Osteoblast (primary cell): ENCODE data around the gene RFTN1. TPM values are rescaled to one million over a fixed set of nuclear protein-coding genes. Genes with fewer than 3 reads are reported as not detected.

Experiments used
- DNase-seq: peaks from one replicate; pipeline ENCODE4 v3.0.0; 2011; ENCODE audit warnings: low spot score, mixed read lengths; ENCODE audit not compliant: insufficient read length; ENCODE audit errors: missing footprints
- H2AFZ ChIP-seq: 2 replicates; pipeline ENCODE4 v1.6.0; 2011; ENCODE audit warnings: mild to moderate bottlenecking, low read length
- H3K27ac ChIP-seq: 2 replicates; pipeline ENCODE4 v1.5.1; 2011; ENCODE audit warnings: mild to moderate bottlenecking, low read depth, low read length, moderate library complexity
- H3K27me3 ChIP-seq: 2 replicates; pipeline ENCODE4 v1.6.0; 2012; ENCODE audit warnings: mild to moderate bottlenecking, control low read depth, inconsistent platforms, low read length, moderate library complexity; ENCODE audit not compliant: insufficient read depth
- H3K36me3 ChIP-seq: 2 replicates; pipeline ENCODE4 v1.5.1; 2011; ENCODE audit warnings: mild to moderate bottlenecking, low read length, control low read depth, moderate library complexity; ENCODE audit not compliant: insufficient read depth
- H3K4me1 ChIP-seq: 2 replicates; pipeline ENCODE4 v1.5.1; 2011; ENCODE audit warnings: mild to moderate bottlenecking, low read length, control low read depth, moderate library complexity; ENCODE audit not compliant: insufficient read depth
- H3K4me2 ChIP-seq: 2 replicates; pipeline ENCODE4 v1.6.0; 2011; ENCODE audit warnings: mild to moderate bottlenecking, low read length; ENCODE audit not compliant: insufficient read depth
- H3K4me3 ChIP-seq: fragments of 200-600 bp; sonication (generic); 3 replicates; pipeline ENCODE4 v1.5.1; 2012; ENCODE audit warnings: mild to moderate bottlenecking, low read length, inconsistent platforms; ENCODE audit not compliant: insufficient read depth
- H3K79me2 ChIP-seq: 2 replicates; pipeline ENCODE4 v1.6.0; 2012; ENCODE audit warnings: mild to moderate bottlenecking, low read length, control low read depth, inconsistent platforms; ENCODE audit not compliant: insufficient read depth
- H3K9me3 ChIP-seq: 2 replicates; pipeline ENCODE4 v1.5.1; 2011; ENCODE audit warnings: low read depth, low read length, control low read depth
- H4K20me1 ChIP-seq: 2 replicates; pipeline ENCODE4 v1.6.0; 2012; ENCODE audit warnings: mild to moderate bottlenecking, low read length, control low read depth; ENCODE audit not compliant: insufficient read depth
- total RNA-seq: library from RNA; depleted of rRNA; stranded (reverse); fragments of >200 nt; gene quantifications from 2 replicates; pipeline ENCODE4 v1.2.3, GENCODE V29; 2012
- TF ChIP-seq, protein P1 (sequence below): IDR thresholded peaks from 2 replicates; pipeline ENCODE4 v1.5.1; 2011; ENCODE audit warnings: mild to moderate bottlenecking, low read depth, low read length, moderate library complexity; ENCODE audit errors: extremely low read depth

Gene RFTN1
- total RNA-seq, 1 donor, result 99.2 TPM

DNA sequence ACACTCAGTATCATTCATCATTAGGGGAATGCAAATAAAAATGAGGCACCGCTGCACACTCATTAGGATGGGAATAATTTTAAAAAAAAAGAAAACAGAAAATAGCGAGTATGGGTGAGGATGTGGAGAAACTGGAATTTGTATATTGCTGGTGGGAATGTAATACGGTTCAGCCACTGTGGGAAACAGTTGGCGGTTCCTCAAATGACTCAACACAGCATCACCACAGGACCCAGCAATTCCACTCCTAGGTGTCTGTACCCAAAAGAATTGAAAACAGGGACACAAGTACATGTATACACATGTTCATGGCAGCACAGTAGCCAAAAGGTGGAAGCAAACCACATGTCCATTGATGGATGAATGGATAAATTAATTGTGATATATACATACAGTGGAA is 35.2 kb upstream of the RFTN1 start:
- Histone ChIP-seq H3K4me2 (peak overlapping the region; percentile 29), H3K27ac (no peak overlapping the region), H3K4me3 (no peak overlapping the region), H4K20me1 (no peaks in the 10 kb centered on the region), H3K36me3 (no peaks in the 10 kb centered on the region), H3K9me3 (no peaks in the 10 kb centered on the region), H2AFZ (no peak overlapping the region), H3K4me1 (peaks cover 9% of the 10 kb centered on the region), H3K79me2 (no peaks in the 10 kb centered on the region), H3K27me3 (peaks cover under 1% of the 10 kb centered on the region)
- DNase-seq, result peak; percentile 26
- TF ChIP-seq, protein P1, sequence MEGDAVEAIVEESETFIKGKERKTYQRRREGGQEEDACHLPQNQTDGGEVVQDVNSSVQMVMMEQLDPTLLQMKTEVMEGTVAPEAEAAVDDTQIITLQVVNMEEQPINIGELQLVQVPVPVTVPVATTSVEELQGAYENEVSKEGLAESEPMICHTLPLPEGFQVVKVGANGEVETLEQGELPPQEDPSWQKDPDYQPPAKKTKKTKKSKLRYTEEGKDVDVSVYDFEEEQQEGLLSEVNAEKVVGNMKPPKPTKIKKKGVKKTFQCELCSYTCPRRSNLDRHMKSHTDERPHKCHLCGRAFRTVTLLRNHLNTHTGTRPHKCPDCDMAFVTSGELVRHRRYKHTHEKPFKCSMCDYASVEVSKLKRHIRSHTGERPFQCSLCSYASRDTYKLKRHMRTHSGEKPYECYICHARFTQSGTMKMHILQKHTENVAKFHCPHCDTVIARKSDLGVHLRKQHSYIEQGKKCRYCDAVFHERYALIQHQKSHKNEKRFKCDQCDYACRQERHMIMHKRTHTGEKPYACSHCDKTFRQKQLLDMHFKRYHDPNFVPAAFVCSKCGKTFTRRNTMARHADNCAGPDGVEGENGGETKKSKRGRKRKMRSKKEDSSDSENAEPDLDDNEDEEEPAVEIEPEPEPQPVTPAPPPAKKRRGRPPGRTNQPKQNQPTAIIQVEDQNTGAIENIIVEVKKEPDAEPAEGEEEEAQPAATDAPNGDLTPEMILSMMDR, result no peak

GRCh38 chr3:16547561-16548357 is 34.3 kb upstream of the RFTN1 start:
- no peak overlapping the region for H3K4me2 ChIP-seq
- H3K4me3 ChIP-seq, result no peak overlapping the region
- DNase-seq, result no peak
- TF ChIP-seq, protein P1, result no peak
- H3K27me3 ChIP-seq, result peaks cover 7% of the 10 kb centered on the region
- H2AFZ ChIP-seq, result no peak overlapping the region
- H4K20me1 ChIP-seq, result no peaks in the 10 kb centered on the region
- no peaks in the 10 kb centered on the region for H3K79me2 ChIP-seq
- no peaks in the 10 kb centered on the region for H3K9me3 ChIP-seq
- no peak overlapping the region for H3K27ac ChIP-seq
- H3K4me1 ChIP-seq, result peaks cover 9% of the 10 kb centered on the region
- H3K36me3 ChIP-seq, result no peaks in the 10 kb centered on the region

DNA sequence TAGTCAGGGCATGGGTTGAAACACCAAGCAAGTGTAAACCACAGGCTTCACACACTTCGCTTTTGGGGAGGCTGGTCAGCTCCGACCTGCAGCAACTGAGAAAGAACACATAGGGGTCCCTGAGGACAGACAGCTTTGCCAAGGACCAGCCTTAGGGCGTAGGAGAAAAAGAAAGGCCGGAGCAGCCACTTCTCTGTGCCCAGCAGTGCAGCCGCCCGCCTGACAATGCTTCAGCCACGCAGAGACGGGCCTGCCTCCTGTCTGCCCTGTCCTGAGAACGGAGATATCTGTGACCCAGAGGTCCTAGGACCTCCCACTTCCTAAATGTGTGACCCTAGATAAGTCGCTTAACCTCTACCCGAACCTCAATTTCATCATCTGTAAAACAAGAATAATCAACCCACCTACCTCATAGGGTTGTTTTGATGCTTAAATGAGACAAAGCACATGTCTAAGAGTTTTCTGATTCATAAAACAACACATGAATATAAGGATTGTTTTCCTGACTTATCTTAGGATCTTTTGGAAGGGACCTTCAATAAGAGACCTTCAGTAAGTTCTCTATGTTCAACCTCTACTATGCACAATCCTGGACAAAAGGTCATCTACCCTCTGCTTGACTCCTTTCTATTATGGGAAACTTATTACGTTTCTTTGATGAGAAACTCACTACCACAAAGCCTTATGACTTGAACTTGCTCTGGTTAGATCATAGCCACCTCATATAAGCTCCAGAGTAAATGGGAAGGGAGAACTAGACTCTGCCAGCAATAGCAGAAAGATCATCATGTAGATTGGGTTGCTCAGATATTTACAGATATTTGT is 32.9 kb upstream of the RFTN1 start:
- Histone ChIP-seq H4K20me1 (no peaks in the 10 kb centered on the region), H3K27ac (no peak overlapping the region), H3K4me1 (peaks cover 9% of the 10 kb centered on the region), H3K4me2 (no peak overlapping the region), H3K36me3 (no peaks in the 10 kb centered on the region), H3K4me3 (no peak overlapping the region), H2AFZ (no peak overlapping the region), H3K79me2 (no peaks in the 10 kb centered on the region), H3K9me3 (no peaks in the 10 kb centered on the region), H3K27me3 (peaks cover 18% of the 10 kb centered on the region)
- TF ChIP-seq, protein P1, result no peak
- no peak for DNase-seq
